ENCODE results near the gene PPT2.

Gene PPT2

DNA sequence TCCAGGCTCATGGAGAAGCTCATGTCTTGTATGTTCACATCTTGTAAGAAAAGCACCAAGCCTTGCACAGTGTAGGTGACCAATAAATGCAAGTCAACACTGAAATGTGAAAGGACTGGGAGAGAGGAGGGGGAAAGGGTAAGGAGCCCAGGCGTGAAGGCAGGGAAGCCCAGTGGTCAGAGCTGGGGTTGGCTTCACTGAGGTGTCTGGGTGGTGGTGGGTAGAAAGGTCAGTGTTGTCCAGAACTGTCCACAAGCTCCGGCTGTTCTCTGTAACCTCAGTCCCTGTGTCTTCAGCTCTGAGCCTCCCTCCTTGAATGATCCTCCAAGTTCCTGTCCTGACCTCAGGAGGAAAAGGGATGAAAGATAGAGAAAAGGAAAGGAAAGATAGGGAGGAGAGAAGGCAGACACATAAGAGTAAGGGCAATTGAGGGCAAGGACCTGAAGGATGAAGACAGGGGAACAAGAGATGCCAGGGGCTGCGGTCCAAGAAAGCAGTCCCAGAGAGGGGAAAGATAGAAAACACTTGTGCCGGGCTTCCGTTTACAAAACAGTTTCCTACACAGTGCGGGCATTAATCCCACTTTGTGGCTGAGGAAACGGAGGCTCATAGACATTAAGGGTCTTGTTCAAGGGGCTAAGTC, 42.4 kb upstream of the PPT2 start:
- Histone ChIP-seq H2BK12ac (ENCODE audit: low read length) (no peak overlapping the region), H3K27ac (replicated peaks; ENCODE audit: low read length) (no peak overlapping the region), H3K23ac (ENCODE audit: low read depth, low read length, poor library complexity) (no peak overlapping the region), H4K91ac (ENCODE audit: low read depth, low read length, poor library complexity) (no peak overlapping the region), H2BK120ac (ENCODE audit: low read depth, low read length) (no peak overlapping the region), H3K4me2 (ENCODE audit: insufficient read depth, low read length, poor library complexity, severe bottlenecking) (no peak overlapping the region), H3K4me3 (ENCODE audit: low read length in 2 of 2) (no peak overlapping the region), H3K79me1 (ENCODE audit: low read depth, low read length) (no peaks in the 10 kb centered on the region), H3K4me1 (ENCODE audit: control insufficient read depth in 2 of 2, insufficient read depth in 1 of 2, low read depth in 1 of 2, low read length in 2 of 2) (peaks cover 15 to 22% of the 10 kb centered on the region in 2 donors), H3K9me3 (replicated peaks in 1 of 2; ENCODE audit: control insufficient read depth in 2 of 2, insufficient read depth in 1 of 2, low read depth in 1 of 2, low read length in 2 of 2) (peaks cover 0 to 2% of the 10 kb centered on the region in 2 donors), H3K18ac (ENCODE audit: low read length) (no peak overlapping the region), H3K4ac (ENCODE audit: low read length) (no peak overlapping the region), H2BK15ac (ENCODE audit: low read length) (no peak overlapping the region), H2BK5ac (ENCODE audit: low read length) (no peak overlapping the region), H3K9ac (ENCODE audit: low read depth, low read length, poor library complexity) (no peak overlapping the region), H3K27me3 (ENCODE audit: control insufficient read depth in 3 of 3, insufficient read depth in 3 of 3, low read depth in 1 of 3, low read length in 3 of 3) (peaks cover 0 to 16% (median 7%) of the 10 kb centered on the region in 3 experiments), H3K14ac (ENCODE audit: low read length) (no peak overlapping the region), H2AK5ac (ENCODE audit: low read depth, low read length) (no peak overlapping the region), H3K36me3 (replicated peaks in 1 of 2; ENCODE audit: control insufficient read depth in 2 of 2, insufficient read depth in 2 of 2, low read length in 2 of 2) (peaks cover 20 to 21% of the 10 kb centered on the region in 2 donors), H2AFZ (ENCODE audit: low read length) (no peak overlapping the region), H4K8ac (ENCODE audit: low read depth, low read length) (no peak overlapping the region)
- WGBS, 2 donors (ENCODE audit: extremely low coverage in 2 of 2, insufficient read length in 2 of 2, insufficient replicate concordance in 1 of 2), result no CpG with 5 or more reads among the region's 7 CpGs
- DNase-seq (ENCODE audit: low spot score), result no peak

DNA sequence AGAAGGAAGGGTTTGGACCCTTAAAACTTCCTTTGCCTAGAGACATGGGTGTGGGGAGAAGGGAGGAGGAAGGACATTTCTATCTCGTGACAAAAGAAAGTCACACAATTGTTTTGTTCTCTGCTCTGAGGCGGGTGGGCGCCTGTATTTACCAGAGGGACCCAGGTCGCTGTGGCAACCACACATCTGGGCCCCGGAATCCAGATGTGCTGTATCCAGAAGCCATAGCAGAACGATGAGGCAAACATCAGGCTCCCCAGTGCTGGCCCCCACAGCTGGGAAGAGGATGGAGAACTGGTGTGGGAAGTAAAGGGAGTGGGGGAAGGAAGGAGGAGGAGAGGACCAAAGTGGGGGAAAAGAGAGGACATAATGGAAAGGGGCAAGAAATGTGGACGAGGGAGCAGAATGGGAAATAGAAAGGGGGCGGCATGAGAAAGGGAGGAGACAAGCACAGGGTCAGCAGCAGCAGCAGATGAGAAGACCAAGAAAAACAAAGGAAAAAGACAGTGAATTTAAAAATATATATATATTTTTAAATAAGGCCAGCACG, 41.4 kb upstream of the PPT2 start:
- Histone ChIP-seq H3K4me3 (ENCODE audit: low read length in 2 of 2) (no peak overlapping the region), H3K14ac (ENCODE audit: low read length) (no peak overlapping the region), H2BK15ac (ENCODE audit: low read length) (no peak overlapping the region), H3K4me2 (ENCODE audit: insufficient read depth, low read length, poor library complexity, severe bottlenecking) (no peak overlapping the region), H3K36me3 (replicated peaks in 1 of 2; ENCODE audit: control insufficient read depth in 2 of 2, insufficient read depth in 2 of 2, low read length in 2 of 2) (peaks cover 27 to 30% of the 10 kb centered on the region in 2 donors), H3K4ac (ENCODE audit: low read length) (no peak overlapping the region), H3K9ac (ENCODE audit: low read depth, low read length, poor library complexity) (no peak overlapping the region), H2AFZ (ENCODE audit: low read length) (no peak overlapping the region), H3K4me1 (ENCODE audit: control insufficient read depth in 2 of 2, insufficient read depth in 1 of 2, low read depth in 1 of 2, low read length in 2 of 2) (peaks cover 15 to 22% of the 10 kb centered on the region in 2 donors), H3K23ac (ENCODE audit: low read depth, low read length, poor library complexity) (no peak overlapping the region), H2BK120ac (ENCODE audit: low read depth, low read length) (no peak overlapping the region), H4K8ac (ENCODE audit: low read depth, low read length) (no peak overlapping the region), H3K27ac (replicated peaks; ENCODE audit: low read length) (no peak overlapping the region), H3K18ac (ENCODE audit: low read length) (no peak overlapping the region), H2BK5ac (ENCODE audit: low read length) (no peak overlapping the region), H4K91ac (ENCODE audit: low read depth, low read length, poor library complexity) (no peak overlapping the region), H2AK5ac (ENCODE audit: low read depth, low read length) (no peak overlapping the region), H3K79me1 (ENCODE audit: low read depth, low read length) (no peaks in the 10 kb centered on the region), H2BK12ac (ENCODE audit: low read length) (no peak overlapping the region), H3K9me3 (replicated peaks in 1 of 2; ENCODE audit: control insufficient read depth in 2 of 2, insufficient read depth in 1 of 2, low read depth in 1 of 2, low read length in 2 of 2) (peaks cover 0 to 2% of the 10 kb centered on the region in 2 donors), H3K27me3 (ENCODE audit: control insufficient read depth in 3 of 3, insufficient read depth in 3 of 3, low read depth in 1 of 3, low read length in 3 of 3) (peaks cover 0 to 13% (median 0%) of the 10 kb centered on the region in 3 experiments)
- no CpG with 5 or more reads among the region's 9 CpGs for whole genome bisulfite sequencing, 2 donors (ENCODE audit: extremely low coverage in 2 of 2, insufficient read length in 2 of 2, insufficient replicate concordance in 1 of 2)
- no peak for DNase-seq (ENCODE audit: low spot score)

GRCh38 chr6:32113386-32114352, 40.3 kb upstream of the PPT2 start:
- Histone ChIP-seq H3K79me1 (ENCODE audit: low read depth, low read length) (peaks cover 2% of the 10 kb centered on the region), H3K4ac (ENCODE audit: low read length) (no peak overlapping the region), H3K36me3 (replicated peaks in 1 of 2; ENCODE audit: control insufficient read depth in 2 of 2, insufficient read depth in 2 of 2, low read length in 2 of 2) (peaks cover 36 to 40% of the 10 kb centered on the region in 2 donors), H2BK5ac (ENCODE audit: low read length) (no peak overlapping the region), H2BK15ac (ENCODE audit: low read length) (no peak overlapping the region), H2BK120ac (ENCODE audit: low read depth, low read length) (no peak overlapping the region), H3K4me3 (ENCODE audit: low read length in 2 of 2) (no peak overlapping the region), H3K14ac (ENCODE audit: low read length) (no peak overlapping the region), H3K9me3 (replicated peaks in 1 of 2; ENCODE audit: control insufficient read depth in 2 of 2, insufficient read depth in 1 of 2, low read depth in 1 of 2, low read length in 2 of 2) (peaks cover 0 to 2% of the 10 kb centered on the region in 2 donors), H3K18ac (ENCODE audit: low read length) (peak overlapping the region; percentile 64), H2AFZ (ENCODE audit: low read length) (no peak overlapping the region), H3K27ac (replicated peaks; ENCODE audit: low read length) (no peak overlapping the region), H3K4me2 (ENCODE audit: insufficient read depth, low read length, poor library complexity, severe bottlenecking) (no peak overlapping the region), H3K9ac (ENCODE audit: low read depth, low read length, poor library complexity) (no peak overlapping the region), H2AK5ac (ENCODE audit: low read depth, low read length) (no peak overlapping the region), H3K27me3 (ENCODE audit: control insufficient read depth in 3 of 3, insufficient read depth in 3 of 3, low read depth in 1 of 3, low read length in 3 of 3) (peaks cover 0 to 9% (median 0%) of the 10 kb centered on the region in 3 experiments), H2BK12ac (ENCODE audit: low read length) (no peak overlapping the region), H4K8ac (ENCODE audit: low read depth, low read length) (no peak overlapping the region), H4K91ac (ENCODE audit: low read depth, low read length, poor library complexity) (no peak overlapping the region), H3K23ac (ENCODE audit: low read depth, low read length, poor library complexity) (peak overlapping the region; percentile 30), H3K4me1 (ENCODE audit: control insufficient read depth in 2 of 2, insufficient read depth in 1 of 2, low read depth in 1 of 2, low read length in 2 of 2) (peaks cover 8 to 13% of the 10 kb centered on the region in 2 donors)
- DNase-seq (ENCODE audit: low spot score), result peak; percentile 56
- no CpG with 5 or more reads among the region's 9 CpGs for WGBS, 2 donors (ENCODE audit: extremely low coverage in 2 of 2, insufficient read length in 2 of 2, insufficient replicate concordance in 1 of 2)

DNA sequence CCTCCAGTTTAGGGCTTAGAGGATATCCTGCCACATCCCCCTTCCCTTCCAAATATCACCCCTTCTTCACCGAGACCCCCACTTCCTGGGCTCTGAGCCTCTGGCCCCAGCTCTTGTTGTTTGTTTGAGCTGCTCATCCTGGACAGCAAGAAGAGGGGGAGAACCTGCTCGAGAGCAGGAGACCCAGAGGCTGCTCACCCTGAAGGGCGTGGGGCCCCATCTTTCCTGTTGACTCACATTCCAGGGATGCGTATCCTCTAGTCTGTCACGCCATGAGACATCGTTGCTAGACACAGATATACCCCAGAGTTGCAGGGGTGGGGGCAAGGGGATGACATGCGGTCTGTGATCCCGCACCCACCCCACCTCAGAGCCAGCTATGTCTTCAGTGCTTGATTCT, 39.1 kb upstream of the PPT2 start:
- no peak overlapping the region for H3K18ac ChIP-seq (ENCODE audit: low read length)
- H3K4me1 ChIP-seq (ENCODE audit: control insufficient read depth in 2 of 2, insufficient read depth in 1 of 2, low read depth in 1 of 2, low read length in 2 of 2), result peaks cover 4 to 12% of the 10 kb centered on the region in 2 donors
- H3K4me2 ChIP-seq (ENCODE audit: insufficient read depth, low read length, poor library complexity, severe bottlenecking), result no peak overlapping the region
- H2AFZ ChIP-seq (ENCODE audit: low read length), result no peak overlapping the region
- no peak overlapping the region for H3K4ac ChIP-seq (ENCODE audit: low read length)
- no peak overlapping the region for H2BK120ac ChIP-seq (ENCODE audit: low read depth, low read length)
- no peak overlapping the region for H3K4me3 ChIP-seq (ENCODE audit: low read length in 2 of 2)
- no peak overlapping the region for H2BK15ac ChIP-seq (ENCODE audit: low read length)
- no CpG with 5 or more reads among the region's 8 CpGs for WGBS, 2 donors (ENCODE audit: extremely low coverage in 2 of 2, insufficient read length in 2 of 2, insufficient replicate concordance in 1 of 2)
- no peak overlapping the region for H3K9ac ChIP-seq (ENCODE audit: low read depth, low read length, poor library complexity)
- no peak overlapping the region for H3K23ac ChIP-seq (ENCODE audit: low read depth, low read length, poor library complexity)
- H2BK5ac ChIP-seq (ENCODE audit: low read length), result no peak overlapping the region
- H3K79me1 ChIP-seq (ENCODE audit: low read depth, low read length), result peaks cover 2% of the 10 kb centered on the region
- H4K91ac ChIP-seq (ENCODE audit: low read depth, low read length, poor library complexity), result no peak overlapping the region
- H3K9me3 ChIP-seq (replicated peaks in 1 of 2; ENCODE audit: control insufficient read depth in 2 of 2, insufficient read depth in 1 of 2, low read depth in 1 of 2, low read length in 2 of 2), result peaks cover 0 to 2% of the 10 kb centered on the region in 2 donors
- H3K14ac ChIP-seq (ENCODE audit: low read length), result no peak overlapping the region
- H3K27me3 ChIP-seq (ENCODE audit: control insufficient read depth in 3 of 3, insufficient read depth in 3 of 3, low read depth in 1 of 3, low read length in 3 of 3), result peaks cover 0 to 2% (median 0%) of the 10 kb centered on the region in 3 experiments
- H3K36me3 ChIP-seq (replicated peaks in 1 of 2; ENCODE audit: control insufficient read depth in 2 of 2, insufficient read depth in 2 of 2, low read length in 2 of 2), result peaks cover 40 to 49% of the 10 kb centered on the region in 2 donors
- H3K27ac ChIP-seq (replicated peaks; ENCODE audit: low read length), result no peak overlapping the region
- no peak for DNase-seq (ENCODE audit: low spot score)
- H2BK12ac ChIP-seq (ENCODE audit: low read length), result no peak overlapping the region
- no peak overlapping the region for H4K8ac ChIP-seq (ENCODE audit: low read depth, low read length)
- no peak overlapping the region for H2AK5ac ChIP-seq (ENCODE audit: low read depth, low read length)
